Right kidney (tissue), 1 donor: ENCODE results near the gene NR6A1.

ENCODE experiments used
- DNase-seq: peaks from one replicate; pipeline ENCODE4 v3.0.0-alpha.2; 2016

NR6A1 gene

DNA sequence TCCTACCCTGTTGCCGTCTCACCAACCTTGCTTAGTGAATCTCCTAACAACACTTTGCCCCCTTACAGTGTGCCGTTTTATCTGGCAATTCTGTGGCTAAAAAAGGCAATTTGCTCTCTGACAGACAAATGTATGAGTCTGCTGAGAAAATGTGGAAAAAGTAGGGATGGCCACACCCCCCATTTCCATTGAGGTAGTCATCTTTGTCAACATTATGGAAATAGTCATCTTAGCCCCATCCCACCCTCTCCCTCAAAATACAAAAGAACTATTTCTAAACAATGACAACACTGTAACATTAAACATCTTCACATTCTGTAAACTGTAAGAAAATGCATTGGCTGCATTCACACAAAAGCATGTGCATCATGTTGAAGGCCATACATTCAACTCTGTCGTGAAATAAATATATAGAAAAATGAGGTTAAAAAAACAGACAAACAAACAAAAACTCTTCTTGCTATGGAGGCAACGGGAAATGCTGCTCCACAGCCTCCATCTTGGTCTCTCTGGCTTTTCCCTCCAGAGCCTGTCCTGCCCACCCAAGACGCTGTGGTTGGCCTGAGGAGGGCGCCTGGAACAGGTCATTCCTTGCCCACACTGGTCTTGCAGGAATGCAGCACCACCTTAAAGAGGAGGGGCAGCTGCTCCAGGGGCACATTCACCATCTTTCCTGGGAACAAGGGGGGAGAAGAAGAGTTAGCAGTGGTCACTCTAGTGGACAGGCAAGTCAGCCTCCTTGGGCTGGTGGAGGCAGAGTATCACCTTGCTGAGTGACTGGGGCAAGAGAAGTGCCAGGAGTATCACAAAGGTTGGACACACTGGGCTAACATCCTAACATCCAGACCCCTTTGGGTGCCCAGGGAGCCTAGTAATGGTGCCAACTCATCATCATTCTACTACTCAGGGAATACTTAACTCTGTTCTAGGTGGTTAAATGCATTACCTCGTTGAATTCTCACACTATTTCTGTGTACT, 248.7 kb downstream of the NR6A1 start:
- no peak for DNase-seq

DNA sequence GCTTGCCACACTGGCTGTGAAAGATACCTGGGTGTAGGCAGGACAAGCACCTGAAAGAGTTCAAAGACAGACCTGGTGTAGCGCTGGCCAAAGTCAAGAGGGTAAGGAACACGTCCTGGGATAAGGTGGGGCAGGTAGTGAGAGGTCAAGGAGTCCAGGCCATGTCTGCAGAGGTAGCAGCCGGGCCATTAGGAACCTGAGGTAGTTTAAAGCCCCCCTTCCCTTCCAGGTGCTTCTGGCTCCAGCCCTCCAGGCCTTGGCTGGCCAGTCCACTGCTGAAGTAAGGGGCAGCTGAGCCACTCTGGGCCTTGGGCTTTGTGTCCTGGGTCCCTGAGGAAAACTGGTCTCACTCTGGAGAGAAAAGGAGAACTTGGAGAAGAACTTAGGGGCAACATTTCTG, 250.0 kb downstream of the NR6A1 start:
- DNase-seq: no peak

DNA sequence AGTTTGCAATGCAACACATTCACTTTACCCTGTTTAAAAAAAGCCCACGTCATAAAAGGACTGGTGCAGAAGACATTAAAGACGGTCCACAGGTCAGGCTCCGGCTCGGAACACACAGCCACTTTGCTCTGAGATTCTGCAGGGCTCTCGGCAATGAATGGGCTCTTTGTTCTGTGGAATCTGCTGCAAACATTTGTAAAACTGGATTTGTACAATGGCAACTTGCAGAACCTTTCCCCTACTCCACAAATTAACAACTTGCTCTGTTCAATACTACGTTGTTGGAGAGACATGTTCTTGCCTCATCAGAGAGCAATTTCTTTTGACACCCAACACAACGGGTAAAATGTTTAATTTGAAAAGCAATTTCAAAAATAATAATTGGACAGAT, 250.9 kb downstream of the NR6A1 start:
- no peak for DNase-seq

DNA sequence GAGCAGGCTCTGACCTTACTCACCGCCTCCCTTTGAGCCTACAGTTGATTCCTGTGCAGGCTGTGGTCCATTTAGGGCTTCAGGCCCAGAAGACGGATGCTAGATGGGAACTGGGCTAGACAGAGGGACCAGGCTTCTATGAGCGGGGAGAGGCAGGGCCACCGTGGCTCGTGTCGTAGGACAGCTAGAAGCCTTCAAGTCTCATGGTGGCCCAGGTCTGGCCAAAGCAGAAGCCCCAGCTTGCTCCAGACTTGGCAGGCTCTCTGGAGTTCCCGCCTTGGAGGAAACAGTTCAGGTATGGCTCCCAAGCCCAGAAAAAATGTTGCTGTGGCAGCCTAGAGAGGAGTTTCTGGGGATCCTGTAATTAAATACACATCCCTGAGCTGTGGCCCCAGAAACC, 253.0 kb downstream of the NR6A1 start:
- DNase-seq: no peak

DNA sequence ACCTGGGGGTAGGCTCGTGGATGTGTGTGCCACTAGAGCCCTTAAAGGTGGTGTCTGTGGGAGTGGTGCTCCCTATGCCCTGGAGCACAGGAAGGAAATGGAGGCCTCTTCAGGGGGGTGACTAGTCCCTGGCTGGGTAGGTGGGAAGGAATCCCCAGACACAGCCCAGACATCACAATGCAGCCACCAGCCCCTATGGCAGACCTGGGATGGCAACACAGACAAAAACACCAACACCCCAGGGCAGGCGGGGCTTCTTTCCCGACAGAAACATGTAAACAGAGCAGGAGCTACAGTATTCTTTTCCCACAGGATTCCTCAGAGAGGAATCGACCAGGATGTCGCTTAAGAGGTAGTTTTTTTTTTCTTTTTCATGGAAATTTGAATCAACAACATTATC, 253.5 kb downstream of the NR6A1 start:
- no peak for DNase-seq

DNA sequence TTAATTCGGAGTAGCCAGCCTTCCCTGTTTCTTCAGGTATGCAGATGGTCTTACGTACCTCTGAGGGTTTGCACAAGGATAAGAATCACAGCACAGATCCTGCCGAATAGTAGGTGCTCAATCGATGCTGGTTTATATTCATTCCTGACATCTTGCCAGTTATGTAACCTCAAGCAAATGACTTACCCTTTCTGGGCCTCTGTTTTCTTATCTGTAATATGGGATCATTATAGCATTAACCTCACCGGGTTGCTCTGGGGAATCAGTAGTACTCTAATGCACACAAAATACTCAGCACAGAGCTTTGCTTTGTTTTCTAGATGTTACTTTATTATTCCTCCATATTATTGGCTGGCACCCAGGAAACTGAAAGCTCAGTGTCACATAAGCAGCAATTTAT, 256.2 kb downstream of the NR6A1 start:
- no peak for DNase-seq

DNA sequence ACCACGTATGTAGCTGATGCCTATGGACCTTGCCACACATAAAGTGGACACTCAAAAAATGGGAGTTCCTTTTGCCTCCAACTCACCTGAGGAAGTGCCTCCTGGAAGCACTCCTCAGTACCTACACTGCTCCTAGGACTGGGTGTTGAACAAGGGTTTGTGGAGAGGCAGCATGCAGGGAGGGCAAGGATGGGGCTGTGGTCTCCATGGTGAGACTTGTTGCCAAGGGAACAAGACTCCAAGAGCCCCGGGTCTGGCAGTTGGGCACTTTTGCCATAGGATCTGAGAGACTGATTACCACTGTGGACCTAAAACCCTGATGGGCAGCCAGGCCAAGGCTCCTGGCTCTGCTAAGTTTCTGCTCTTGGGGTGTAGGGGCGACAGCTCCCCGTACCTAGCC, 257.0 kb downstream of the NR6A1 start:
- no peak for DNase-seq

DNA sequence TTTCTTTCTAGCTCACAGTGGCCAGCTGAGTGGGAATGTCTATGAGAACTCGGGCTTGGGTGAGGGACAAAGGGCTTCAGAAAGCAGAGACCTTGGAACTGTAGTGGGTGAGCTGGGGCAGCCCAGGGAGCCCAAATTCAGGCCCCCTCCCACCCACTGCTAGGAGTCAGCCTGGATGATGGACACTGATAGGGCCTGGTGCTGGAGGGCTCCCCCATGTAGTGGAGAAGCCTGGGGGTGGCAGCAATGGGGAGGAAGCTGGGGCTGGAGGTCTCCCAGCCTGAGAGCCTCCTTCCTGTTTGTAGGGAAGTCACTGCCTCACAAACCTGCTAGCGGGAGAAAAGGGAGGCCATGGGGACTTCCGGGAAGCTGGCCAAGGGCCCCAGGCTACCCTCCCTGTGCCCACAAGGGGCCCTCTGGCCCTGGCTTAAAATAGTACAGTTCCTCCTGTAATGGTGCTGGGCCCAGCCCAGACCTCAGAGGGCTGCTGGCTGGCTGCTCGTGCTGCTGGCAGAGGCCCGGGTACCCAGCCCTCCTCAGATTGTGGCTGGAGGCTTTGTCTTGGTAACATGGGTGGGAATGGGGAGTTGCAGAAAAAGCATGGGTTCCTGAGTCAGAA, 257.6 kb downstream of the NR6A1 start:
- no peak for DNase-seq

DNA sequence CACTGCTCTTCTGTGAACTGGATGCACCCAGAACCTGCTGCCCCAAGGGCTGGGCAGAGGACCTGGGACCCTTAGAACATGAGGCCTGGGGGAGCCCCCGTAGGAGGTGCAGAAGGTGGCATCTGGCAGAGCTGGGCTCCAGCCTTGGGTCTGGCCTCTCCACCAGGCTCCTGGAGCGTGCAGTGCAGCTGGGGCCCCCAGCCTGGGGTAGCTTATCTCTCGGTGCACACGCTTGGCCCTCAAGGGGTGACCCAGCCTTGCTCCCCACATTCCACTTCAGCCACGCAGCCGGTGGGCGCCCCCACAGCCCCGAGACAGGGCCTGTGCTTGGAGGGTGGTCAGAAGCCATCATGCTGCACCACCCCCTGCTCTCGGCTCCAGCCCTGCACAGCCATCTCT, 258.3 kb downstream of the NR6A1 start:
- no peak for DNase-seq

DNA sequence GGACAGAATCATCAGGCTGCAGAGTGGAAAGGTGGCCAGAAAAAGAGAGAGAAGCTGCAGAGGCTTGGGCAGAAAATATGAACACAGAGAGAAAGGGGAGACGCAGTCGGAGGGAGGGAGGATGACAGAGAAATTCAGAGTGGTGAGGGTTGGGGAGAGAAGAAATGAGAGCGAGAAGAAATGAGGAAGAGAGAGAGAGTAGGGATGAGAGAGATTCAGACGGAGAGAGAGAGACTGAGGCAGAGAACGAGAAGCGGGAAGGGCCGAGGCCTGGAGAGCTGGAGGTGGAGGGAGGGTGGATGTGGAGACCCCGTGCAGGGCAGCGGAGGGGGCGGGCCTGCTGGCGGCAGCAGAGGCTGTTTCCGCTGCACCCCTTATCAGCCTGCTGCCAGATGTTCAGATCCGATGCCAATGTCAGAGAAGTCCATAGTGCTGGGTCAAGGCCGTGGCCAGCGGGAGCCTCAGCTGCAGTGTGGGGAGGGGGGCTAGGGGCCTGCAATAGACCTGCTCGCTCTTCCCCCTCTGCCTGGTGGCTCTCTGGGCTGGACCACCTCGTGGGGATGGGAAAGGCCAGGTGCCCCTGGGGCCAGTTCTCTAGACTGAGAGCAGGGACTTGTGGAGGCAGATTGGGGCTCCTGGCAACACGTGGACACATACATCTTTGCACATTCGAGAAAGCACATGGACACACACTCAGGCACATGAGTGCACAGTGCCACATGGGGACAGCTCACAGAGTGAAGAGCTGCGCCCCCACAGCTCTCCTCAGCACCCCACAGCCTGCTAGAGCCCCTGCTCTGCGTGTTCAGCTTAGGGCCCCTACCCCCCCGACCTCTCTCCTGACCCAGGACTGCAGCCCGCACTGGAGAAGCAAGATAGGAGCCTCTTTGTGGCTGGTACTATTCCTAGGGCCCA, 259.0 kb downstream of the NR6A1 start:
- no peak for DNase-seq

DNA sequence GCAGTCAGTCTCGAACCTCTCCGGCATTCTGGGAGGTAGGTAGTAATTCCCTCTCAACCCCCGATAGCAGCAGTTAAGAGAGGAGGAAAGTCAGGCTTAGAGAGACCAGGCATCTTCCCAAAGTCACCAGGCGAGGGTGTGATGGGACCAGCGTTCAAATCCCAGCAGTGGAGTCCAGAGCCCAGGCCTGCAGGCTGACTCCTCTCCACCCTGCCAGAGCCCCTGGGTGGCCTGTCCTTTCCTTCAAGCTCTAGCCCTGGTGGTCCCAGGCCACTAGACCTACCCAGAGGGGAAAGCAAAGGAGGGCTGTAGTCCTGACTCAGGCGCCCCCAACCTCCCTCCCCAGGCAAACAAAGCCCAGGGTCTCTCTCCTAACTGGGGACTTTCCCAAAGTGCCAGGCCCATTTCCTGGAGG, 259.7 kb downstream of the NR6A1 start:
- DNase-seq: no peak

DNA sequence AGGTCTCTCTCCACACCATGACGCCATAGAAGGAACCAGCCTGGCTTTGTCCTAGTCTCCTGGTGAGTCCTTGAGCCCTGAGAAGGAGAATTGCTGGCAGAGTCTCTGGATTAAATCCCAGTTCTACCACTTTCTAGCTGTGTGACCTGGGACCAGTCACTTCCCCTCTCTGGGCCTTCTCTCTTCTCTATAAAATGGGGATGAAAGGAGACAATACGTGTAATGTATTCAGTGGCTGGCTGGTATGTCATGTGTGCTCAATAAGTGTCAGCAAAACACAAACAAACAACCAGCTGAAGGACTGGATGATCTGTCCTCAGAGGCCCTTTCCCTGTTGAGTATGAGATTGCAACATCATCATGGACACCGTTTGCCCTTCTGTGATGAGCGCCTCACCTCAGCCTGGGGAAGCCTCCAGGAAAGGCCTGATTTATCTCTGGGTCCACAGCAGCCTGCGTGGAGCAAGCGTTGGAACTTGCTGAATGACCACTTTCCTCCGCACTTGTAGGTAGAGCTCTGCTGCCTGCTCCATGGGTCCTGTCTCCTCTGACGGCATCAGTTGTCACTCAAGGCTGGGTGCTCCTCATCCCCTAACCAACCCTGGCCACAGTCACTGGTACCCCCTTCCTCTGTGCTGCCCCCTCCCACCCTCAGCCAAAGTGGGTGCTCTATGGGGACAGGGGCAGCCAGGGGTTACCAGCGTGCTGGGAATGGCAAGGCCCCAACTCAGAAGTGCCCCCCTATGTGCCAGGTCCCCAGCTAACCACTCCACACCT, 260.3 kb downstream of the NR6A1 start:
- no peak for DNase-seq

DNA sequence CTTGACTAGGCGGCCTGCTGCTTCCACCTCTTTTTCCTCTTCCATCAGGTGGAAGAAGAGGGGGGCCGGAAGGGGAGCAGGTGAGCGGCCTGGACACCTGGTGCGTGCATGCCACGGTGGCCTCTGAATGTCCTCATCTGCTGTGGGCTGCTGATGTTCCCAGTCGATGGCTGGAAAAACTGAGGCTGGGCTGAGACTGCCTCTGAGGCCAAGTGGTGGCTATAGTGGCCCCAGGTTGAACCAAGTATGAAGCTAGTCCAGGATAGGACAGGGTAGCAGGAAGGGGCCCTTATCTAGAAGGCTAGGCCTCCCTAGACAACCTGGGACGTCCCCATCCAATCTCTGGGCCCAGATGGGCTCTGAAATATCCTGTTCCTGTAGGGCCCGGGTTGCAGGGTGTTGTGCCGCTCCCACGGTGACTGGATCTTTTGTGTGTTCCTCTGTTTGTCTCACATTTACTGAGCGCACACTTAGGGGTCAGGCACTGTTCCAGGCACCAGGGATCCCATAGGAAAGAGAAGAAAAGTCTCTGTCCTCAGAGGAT, 263.2 kb downstream of the NR6A1 start:
- DNase-seq: no peak

DNA sequence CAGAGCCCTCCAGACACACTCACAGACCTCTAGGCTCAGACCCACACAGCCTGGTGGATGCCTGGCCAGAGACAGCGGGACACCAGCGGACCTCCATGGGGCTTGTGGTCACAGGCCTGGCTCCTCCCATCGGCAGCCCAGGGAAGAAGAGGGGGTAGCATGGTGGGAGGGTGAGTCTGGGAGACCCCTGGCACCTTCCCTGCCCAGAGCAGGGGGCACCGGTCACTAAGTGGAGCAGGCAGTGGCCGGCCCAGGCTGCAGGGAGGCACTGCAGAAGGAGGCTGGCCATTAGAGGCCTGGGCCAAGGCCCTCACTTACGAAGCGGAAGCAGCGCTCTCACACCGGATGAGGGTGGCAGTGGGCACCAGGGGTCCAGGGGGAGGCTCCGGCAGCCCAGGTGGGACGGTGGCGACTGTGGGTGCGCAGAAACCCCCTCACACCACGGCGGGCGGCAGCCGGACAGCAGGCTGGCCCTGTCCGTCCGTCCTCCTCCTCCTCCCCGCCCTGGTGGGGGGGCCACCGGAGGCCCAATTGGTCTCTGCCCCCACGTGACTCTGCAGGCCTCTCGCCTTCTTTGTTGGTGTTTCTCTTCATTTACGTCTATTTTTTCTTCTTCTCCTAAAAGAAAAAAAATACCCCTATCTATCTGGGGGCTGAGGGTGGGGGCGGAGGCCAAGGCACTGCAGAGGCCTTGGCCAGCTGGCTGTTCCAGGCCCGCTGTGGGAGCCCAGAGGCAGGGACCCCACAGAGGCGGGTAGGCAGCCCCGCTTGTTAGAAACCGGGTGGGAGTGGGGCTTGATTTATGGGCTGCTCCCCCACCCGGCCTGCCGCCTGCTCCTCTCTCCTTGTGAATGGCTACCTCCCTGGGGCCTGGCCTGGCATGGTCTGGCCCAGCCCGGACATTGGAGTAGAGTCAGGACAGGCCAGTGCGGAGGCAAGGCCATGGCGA, 263.9 kb downstream of the NR6A1 start, which contains the start of gene NR5A1:
Gene NR5A1 (minus strand): TSS at position 469 of the 949 bp plus-strand sequence. CDS start 4,004 bp downstream, outside the sequence.
- no peak for DNase-seq

DNA sequence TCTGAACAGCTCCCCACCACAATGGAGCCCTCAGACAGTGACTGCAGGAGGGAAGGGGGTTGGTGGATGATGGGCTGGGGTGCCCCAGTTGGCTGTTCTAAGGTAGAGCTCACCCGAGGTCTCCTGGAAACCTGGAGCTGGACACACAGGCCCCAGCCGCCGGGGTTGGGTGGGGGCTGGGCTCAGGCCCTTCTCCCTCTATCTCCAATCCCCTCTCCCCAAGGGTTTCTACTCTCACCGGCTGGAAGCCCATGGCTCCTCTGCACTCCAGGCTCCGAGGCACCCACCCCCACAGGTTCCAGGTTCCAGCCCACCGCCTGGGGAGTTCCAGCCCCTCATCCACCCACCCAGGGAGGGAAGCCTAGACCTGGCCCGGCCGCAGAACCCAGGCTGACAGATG, 264.7 kb downstream of the NR6A1 start:
- DNase-seq: no peak

DNA sequence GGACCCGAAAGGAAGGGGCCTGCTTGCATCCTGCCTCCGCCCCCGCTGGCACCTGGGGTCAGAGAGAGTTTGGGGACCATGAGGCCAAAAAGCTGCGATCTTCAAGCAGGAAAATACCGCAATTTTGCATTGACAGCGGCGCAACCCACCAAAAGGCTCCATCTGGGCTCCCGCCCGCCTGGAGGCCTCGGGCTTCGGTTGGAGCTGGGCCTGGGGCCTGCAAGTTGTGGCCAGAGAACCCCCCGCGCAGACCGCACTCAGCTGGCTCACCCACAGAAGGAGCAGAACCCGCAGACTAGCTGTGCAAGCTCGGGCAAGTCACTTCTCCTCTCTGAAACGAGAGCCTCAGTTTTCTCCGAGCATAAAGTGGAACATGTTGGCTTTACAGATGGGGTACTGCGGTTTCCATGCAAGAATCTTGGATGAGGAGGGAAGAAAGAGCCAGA, 265.2 kb downstream of the NR6A1 start:
- no peak for DNase-seq

DNA sequence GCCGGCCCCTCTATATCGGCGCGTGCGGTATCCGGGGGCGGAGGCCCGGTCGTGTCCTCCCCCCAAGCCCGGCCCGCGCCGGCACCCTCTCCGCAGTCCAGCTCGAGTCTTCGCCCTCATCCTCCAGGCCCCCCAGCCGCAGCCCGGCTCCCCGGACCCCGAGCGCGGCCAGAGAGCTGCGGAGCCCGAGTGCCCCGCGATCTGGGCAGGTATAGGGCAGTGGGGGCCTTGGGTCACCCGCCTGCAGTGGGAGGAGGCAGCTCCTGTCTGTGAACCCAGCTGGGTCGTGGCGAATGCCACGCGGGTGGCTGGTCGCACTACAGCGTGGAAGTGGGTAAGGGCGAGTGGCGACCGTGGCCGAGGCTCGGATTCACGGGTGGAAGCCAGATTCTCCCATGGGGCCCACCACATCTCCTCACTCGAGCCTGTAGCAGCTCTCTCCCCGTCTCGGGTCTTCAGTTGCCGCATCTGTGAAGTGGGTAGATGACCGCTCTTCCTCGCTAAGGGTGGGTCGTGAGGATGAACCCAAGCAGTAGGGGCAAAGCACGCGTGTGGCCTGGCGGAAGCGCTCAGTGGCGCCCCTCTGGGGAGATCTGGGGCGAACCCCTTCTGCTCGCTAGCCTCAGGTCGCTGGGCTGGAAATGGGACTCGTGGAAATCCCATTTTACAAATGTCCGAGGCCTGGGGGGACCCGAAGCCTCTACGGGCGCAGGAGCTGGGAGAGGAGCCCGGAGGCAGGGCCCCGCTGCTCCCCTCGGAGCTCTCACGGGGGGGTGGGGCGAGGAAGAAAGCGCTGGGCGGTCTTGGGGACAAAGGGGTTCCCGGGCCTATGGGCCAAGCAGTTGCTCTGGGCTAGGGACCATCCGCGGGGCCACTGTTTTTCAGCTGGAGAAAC, 265.9 kb downstream of the NR6A1 start:
- no peak for DNase-seq

DNA sequence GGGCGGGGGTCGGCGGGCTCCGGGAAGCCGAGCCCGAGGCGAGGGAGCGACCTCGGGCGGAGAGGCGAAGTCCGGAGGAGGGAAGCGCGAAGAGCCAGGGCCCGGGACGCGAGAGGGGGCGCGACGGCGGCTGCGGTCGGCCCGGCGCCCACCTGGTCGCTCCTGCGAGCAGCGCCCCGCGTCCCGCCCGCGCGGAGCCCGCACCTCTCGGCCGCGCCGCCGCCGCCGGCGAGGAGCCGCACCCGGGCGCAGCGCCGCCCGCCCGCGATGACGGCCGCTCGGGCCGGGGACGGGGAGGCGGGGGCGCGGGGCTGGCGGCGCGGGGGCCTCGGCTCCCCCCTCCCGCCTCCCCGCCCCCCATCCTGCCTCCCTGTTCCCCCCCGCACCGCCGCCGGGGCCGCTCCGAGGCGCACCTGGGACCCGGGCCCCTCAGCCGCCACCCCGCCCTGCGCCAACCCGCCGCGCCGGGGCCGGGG, 266.5 kb downstream of the NR6A1 start:
- no peak for DNase-seq
